GM18511 (cell line): Measurements from ENCODE around the gene DAPK2.

Experiments used
- ATAC-seq: cut with Tn5 transposase; IDR thresholded peaks from one replicate; pipeline ENCODE4 v1.9.1; 2021; ENCODE audit warnings: mild to moderate bottlenecking, moderate library complexity; ENCODE audit not compliant: unreplicated experiment

The DAPK2 gene

DNA sequence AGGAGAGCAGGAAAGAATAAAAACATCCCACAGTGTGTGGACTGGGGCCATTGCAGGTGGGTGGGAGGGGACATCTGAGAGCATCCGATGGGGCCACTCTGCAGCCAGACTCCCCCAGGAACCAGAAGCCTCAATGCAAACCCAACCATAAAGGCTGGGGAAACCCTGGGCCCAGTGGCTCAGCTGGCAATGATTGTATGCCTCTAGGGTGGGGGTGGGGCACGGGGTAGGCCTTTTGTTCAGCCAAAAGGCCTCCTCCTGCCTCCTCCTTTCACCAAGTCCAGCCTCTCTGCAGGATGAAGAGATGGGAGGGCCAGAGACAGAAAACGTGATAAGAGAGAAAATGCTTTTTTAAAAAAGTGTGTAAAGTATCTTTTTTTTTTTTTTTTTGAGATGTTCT, 167.1 kb downstream of the DAPK2 start:
- ATAC-seq: no peak

DNA sequence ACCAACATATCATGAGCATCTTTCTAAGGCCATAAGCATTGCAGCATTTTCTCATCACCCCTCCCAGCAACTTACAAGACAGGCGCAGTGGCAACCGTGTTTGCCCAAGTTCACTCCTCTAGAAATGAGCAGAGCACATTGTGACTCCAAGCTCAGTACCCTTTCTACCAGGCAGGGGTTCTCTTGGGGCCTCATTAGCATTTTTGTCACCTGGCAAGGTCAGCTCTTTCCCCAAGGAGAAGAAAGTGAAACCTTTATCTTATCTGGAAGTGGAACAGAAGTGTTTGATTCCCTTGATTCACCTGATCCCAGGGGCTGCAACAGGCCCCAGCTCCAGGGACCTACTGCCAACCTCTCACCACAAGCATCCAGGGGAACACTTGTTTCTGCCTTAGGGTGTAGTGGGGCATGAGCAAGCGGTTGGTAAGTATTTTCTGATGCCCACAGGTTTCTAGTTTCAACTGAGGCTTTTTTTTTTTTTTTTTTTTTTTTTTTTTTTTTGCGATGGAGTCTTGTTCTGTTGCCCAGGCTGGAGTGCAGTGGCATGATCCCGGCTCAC, 168.5 kb downstream of the DAPK2 start:
- no peak for ATAC-seq

DNA sequence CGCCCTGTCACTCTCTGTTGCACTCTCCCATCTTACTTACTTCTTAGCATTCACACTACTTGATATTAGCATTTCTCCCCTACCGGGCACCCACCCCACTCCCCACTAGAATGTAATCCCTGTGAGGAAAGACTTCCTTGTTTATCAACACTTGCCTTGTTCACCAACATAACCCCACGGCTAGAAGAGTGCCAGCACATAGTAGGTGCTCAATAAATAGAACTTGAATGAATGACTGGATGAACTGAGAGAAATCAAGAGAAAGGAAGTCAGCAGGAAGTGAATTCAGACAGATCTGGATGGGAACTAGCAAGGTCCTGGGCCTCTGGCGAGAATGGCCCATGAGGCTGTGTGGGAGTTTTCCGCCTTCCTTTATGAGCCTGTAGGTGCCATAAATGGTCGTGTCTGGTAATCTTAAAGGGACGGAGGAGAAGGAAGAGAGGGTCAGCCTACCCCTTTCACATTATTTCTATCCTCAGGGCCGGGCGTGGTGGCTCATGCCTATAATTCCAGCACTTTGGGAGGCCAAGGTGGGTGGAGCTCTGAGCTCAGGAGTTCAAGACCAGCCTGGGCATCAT, 170.1 kb downstream of the DAPK2 start:
- no peak for ATAC-seq

DNA sequence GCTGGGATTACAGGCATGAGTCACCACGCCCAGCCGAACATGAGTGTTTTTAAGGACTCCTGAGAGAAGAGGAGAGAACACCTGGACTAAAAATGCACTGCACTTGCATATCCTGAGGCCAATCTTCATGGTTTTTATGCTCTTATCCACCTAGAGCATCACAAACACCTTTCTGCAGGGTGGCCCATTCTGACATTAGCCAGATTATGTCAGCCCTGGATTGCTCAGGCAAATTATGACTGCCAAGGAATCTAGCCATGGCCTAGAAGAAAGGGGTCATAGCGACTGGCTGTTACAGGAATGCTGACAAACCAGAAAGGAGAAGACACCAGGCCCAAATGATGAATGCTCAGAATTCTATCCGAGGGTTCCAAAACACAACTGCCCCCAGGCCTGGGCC, 171.7 kb downstream of the DAPK2 start:
- ATAC-seq: no peak

DNA sequence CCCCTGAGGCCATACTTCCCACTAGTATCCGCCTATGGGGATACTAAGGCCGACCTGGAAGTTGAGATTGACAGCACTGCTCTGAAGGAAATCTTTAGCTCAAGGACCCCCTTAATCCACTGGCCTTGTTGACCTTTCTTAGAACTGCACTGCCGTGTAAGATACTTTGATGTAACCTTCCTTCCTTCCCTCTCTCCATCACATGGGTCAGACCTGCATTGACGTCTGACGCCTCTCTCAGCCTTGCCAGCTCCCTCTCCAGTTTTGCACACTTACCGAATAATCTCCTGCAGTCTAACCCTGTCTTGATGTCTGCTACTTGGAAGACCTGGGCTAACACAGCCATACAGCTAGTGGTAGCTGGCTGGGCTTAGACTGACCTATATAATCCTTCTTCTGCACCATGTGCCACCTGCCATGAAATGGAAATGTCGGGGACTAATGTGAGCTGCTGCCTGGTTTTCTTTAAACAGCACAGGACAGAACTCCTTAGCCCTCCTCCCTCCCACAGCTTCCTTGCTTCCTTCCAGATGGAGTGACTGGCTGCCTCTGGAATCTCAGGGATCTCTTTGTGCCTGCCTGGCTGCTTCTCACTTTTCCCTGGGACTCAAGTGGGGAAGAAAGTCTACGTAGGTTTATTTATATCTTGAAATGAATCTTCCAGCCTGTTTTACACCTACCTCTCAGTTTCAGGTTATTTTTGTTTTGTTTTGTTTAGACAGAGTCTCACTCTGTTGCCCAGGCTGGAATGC, 173.3 kb downstream of the DAPK2 start:
- ATAC-seq: no peak

DNA sequence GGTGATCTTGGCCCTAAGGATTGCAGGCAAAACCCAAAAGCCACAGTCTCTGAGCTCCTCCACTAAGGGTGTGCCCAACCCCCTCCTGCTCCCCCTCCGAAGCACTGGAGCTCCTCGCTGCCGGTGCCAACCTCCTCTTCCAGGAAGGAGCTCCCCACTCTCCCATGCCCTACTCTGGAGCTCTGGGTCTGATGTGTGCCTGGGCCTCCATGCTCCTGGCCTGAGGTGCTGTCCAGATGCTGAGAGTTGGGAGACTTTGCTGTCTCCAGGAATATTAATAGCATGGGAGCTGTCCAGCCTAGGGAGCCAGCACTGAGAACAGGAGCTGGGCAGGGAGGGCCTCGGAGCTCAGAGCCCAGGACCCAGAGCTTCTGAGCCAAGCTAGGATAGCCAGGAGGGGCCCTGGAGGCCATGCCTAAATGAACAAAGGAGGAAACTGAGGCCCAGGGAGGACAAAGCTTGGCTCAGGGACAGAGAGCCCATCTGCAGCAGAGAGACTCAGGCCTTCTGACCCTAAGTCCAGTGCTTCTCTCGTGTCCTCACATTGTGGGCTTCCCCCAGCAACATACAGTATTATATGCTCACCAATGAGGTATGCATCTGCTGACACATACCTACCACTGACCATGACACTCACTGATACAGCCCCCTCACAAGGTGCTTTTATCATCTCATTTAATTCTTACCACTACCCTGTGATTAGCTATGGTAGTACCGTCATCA, 175.6 kb downstream of the DAPK2 start:
- ATAC-seq: no peak

DNA sequence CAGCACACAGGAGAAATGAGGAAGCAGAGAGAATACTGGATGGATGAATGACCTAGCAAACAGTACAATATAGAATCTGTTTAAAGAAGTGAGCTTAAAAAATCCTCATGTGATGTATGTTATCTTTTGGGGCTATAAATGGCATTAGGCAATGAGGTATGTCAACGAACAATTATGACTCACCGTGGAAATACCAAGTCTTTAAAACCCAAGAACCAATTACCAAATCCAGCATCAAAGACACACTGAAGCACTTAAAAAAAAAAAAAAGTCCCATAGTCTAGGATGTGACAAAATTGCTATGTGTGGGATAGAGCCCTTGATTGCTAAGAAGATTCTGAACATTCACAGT, 176.3 kb downstream of the DAPK2 start:
- no peak for ATAC-seq

DNA sequence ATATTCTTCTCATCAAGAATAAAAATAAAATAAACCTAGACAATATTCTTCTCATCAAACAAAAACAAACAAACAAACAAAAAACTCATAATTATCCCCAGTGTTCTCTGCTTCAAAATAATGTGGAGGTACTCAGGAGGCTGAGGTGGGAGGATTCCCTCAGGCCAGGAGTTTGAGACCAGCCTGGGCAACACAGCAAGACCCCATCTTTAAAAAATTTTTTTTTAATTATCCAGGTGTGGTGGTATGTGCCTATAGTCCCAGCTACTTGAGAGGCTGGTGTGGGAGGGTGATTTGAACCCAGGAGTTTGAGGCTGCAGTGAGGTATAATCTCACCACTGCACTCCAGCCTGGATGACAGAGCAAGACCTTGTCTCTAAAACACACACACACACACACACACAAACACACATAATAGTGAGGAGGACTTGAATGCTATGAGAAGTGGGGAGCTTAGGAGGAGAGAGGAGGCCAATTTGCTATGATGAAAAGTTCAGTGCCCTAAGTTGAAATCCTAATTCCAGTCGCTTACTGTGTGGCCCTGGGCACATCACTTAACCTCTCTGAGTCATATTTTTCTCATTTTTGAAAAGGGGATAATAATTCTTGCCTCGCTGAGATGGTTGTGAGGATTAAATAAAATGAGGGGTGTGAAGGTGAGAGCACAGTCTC, 176.8 kb downstream of the DAPK2 start:
- no peak for ATAC-seq

DNA sequence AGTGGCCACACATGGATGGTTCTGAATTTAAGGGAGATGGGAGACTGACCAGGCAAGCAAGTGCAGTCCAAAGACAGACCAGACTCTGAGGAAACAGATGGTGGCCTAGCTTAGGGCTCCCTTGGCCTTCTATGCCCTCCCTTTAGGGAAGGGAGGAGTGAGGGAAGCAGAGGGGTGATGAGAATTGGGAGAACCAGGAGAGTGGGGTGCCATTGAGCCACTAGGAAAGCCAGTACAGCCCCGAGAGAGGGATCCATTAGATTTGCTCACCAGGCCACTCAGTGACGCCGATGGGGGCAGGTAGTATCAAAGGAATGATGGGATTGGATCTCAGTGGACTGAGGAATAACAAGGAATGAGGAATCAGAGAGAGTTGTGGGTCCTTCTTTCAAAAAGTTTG, 182.1 kb downstream of the DAPK2 start:
- ATAC-seq: no peak

DNA sequence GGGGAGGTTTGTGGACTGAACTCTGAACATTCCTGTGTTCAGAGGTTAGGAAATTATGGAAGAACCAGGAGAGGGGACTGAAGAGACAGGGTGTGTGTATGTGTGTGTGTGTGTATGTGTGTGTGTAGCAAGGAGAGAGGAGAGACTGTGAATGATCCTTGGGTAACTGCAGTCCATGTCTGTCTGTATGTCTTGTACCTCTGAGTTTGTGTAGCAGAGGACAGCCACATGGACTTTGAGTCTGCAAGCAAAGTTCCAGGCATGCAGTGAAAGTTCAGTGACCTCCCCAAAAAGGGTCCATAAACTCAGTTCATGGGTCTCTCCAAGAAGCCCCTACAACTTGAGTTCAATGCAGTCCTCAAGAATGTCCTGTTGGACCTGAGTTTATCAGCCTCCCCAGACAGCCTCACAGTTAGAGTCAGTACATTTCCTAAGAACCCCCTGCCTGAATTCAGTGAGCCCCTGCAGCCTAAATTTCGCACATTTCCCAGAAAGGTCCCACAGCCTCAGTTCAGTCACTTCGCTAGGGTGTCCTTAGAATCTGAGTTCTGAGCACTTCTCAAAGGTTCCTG, 184.3 kb downstream of the DAPK2 start:
- ATAC-seq: no peak

DNA sequence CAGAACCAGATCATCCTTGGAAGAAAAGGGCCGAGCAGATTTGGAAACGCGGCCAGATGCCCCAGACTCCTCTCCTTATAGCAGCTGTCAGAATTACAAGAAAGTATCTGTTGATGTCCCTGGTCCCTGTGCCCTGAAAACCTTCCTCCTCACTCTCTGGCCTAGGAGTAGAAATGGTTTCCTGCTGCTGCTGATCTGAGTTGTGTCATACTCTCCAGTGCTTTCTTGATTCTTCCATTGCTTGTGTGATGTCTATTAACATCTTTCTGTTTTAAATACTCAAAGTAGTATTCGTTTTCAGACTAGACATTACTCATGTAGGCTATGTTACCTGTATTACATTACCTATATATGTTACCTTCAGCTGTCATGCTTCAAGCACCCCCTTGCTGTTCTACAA, 185.7 kb downstream of the DAPK2 start:
- no peak for ATAC-seq

DNA sequence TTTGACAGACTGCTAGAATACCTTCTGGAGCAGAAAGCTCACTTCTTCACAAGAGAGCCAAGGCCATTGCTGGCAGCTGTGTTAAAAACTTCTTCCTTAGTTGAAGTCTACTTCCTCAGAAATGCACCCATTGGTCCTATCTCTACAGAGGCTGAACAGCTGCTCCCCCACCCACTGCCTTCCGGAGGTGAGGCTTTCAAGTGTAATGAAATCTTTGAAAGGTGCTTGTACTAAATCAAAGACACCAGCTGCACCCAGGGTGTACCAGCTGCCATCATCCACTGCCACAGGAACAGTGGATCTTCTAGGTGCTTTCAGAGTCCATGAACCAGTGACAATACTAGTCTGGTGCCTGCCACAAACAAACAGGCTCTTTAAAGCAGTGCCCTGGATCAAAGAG, 186.1 kb downstream of the DAPK2 start:
- no peak for ATAC-seq

DNA sequence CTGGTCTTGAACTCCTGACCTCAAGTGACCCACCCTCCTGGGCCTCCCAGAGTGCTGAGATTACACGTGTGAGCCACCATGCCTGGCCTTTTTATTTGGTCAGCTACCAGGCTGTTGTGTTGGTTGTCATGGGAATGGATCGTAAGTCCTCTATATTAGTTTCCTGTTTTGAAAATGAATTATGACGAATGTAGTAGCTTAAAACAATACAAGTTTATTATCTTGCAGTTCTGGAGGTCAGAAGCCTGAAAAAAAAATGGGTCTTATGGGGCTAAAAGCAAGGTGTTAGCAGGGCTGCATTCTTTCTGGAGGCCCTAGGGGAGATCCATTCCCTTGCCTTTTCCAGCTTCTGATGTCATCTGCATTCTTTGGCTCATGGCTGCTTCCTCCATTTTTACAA, 187.4 kb downstream of the DAPK2 start:
- ATAC-seq: no peak

DNA sequence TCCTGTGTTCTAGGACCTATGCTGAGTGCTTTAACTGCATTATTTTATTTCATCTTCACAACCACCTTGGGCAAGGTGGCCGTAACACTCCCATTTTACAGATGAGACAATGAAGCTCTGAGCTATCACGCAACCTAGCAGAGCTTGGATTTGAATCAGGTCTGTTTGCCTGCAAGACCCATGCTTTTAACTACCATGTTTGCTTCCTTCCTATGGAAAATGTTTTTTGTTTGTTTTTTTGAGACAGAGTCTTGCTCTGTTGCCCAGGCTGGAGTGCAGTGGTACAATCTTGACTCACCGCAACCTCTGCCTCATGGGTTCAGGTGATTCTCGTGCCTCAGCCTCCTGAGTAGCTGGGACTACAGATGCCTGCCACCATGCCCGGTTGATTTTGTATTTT, 187.8 kb downstream of the DAPK2 start:
- ATAC-seq: no peak

DNA sequence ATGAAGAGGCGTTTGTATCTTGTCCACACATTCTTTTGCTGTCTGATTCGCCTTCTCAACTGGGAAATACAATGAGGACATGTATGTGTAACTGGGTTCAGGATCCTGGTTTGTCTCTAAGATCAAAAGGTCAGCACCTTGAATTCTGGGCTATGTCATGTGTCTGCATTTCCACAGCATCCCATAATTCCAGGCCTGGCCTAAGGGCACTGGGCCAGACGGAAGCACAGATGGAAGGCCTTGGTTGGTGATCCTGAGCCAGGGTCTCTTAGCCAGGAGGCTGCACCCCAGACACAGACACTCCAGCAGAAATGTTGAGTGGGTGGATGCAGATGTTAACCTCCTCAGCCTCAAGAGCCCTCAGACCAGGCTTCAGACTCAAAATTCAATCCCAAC, 188.8 kb downstream of the DAPK2 start:
- ATAC-seq: no peak
